ENCODE results near the gene LRRC17.

The LRRC17 gene

DNA sequence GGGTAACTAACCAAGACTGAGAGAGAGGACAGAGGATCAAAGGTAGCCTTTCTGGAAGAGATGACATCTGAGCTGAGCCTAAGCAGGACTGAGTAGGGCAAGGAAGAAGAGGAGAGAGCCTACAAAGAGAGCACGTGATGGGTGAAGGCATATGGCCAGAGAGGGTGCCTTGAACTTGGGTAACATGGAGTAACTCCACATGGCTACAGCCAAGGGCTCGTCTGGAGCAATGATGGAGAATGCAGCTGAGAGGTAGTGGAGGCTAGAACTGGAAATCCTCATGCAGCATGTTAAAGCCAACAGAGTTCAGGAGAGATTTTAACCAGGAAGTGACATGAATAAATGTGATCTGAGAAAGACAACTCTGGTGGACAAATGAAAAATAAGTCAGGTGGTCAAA lies 77.8 kb downstream of the LRRC17 start:
- no peak for DNase-seq

DNA sequence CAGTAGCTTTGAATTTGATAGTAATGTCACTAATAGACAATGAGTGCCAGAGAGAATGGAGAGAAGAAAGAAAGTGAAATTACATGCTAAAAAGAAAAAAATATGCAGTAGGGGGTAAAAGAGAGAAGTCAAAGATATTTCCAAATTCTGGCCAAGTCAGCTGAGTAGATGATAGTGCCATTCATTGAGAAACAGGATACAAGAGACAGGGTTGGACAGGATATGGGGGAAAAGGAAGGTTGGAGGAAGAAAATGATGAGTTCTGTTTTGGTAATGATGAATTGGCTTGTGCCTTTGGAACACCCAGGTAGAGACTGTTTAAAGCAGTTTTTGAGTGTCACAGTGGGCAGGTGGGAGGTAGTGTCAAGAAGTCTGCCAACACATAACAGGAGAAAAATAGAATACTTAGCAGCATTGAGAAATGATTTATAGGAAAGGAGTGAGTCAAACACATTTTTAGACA lies 78.3 kb downstream of the LRRC17 start:
- DNase-seq: no peak

DNA sequence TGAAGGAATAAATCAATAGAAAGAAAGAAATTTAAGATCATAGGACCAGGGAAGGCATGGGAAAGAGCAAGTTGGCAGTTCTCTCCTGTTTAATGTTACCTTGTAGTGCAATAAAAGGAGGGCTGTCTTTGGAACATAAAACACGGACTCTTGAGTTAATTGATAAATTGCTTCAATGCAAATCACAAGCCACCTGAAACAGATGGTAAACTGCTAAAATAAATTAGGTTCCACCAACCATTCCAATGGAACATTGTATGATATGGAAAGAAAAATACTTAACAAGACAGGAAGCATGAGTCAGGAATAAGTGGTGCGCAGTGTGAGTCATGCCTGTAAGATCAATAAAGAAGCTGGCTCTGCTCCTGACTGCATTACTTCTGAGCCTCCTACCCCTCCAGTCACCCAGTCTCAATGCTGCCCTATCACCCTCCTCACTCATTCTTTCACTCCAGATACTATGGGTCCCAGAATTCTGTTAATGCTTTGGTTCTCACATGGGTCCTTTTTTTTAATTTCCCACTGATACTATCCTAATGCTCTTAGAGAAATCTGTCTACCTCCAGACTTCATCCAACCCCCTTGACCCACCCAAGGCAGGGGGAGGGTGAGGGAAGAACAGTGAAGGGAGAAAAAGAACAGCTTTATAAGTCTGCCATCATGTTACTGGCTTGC lies 78.9 kb downstream of the LRRC17 start:
- no peak for DNase-seq

DNA sequence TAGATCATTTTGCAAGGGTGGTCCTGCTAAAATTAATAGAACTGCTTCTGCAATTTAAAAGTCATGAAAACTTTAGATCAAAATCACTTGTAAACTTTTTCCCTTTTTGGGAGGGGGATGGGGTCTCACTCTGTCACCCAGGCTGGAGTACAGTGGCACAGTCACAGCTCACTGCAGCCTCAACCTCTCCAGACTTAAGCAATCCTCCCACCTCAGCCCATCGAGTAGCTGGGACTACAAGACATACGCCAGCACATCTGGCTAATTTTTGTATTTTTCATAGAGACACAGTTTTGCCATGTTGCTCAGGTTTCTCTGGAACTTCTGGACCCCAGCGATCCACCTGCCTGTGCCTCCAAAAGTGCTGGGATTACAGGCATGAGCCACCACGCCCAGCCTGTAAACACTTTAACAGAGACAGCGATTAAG lies 79.7 kb downstream of the LRRC17 start:
- DNase-seq: no peak

DNA sequence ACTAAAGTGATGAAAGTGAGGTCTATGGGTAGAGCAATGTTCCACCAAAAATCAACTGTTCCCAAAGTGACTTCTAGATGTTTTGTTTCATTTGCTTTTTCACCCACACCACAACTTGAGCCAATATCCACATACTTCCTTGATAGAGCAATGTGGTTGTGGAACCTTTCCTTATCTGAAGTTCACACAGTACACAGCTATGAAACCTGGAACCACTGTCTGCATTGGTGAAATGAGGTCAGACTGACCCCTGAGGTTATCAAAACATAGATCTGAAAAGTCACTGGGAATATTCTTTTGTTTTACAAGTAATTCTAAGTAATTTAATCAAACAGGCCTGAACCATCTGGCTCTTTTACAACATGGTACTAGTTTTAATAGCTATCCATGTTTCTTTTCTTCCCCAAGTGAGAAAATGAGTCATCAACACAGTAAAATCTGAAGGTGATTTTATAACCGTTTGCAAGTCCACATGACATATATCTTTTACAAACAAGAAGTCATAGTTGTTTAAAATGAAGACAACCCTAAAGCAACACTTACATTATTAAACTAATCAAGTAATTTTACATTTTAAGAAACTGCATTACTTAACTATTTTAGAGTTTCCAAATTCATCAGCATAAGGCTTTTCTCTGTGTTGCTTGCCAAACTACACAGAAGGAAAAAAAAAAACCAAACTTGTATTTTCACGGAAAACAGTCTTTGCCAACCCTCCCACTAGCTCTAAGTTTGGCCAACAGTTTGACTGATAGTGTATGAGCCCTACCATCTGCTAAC lies 80.3 kb downstream of the LRRC17 start:
- no peak for DNase-seq

DNA sequence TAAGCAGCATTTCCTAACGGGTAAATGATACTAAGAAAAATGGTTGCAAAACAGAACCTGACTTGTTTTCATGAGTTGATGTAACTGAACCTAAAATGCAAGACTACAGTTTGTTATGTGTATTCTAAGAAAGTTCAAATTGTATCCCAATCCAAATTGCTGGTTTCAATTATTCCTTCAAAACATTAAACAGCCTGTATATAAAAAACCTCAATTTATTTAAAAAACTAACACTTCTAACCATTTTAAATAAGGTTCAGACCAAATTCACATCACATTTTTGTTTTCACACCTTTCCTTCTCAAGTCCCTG lies 80.9 kb downstream of the LRRC17 start:
- DNase-seq: no peak

DNA sequence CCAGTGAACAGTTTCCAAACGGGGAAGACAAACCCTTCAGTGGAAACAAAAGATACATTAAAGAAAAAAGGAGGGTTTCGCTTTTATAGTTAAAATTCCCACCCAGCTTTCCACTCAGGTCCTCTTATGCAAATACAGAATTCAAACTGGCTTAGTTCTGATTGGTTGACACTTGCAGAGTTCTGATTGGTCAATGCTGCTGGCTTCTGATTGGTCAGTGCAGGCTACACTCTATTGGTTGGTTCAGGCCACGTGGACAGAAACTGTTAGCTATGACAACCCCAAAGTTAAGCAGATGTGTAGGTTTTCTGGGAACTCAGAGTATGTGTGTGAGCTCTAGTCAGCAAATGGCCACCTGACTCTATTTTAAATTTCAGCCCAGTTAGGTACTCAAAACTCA lies 81.8 kb downstream of the LRRC17 start:
- DNase-seq: no peak

Measured in NCI-H2081 treated with DMSO at 0.1 percent for 48 hours (cell line).